Upper lobe of left lung (tissue), 6 donors: ENCODE data around the gene CAMKV. TPM values are rescaled to one million over a fixed set of nuclear protein-coding genes. Genes with fewer than 3 reads are reported as not detected.

Experiments used
- ATAC-seq, 2 donors: fragments of 200-7000 bp; cut with Tn5 transposase; one replicate each; pipeline ENCODE4 v1.9.1; 2022; ENCODE audit warnings: mild to moderate bottlenecking in 2 of 2, moderate library complexity in 2 of 2; ENCODE audit not compliant: low FRiP score in 2 of 2
- DNase-seq, 2 donors: peaks; one replicate each; pipeline ENCODE4 v3.0.0-alpha.2; 2019 to 2020
- H3K27ac ChIP-seq, 4 donors: fragments of 200-600 bp; sonication (generic); one replicate each; pipeline ENCODE4 v1.5.1; 2016 to 2019
- H3K27me3 ChIP-seq, 4 donors: fragments of 200-600 bp; sonication (generic); one replicate each; pipeline ENCODE4 v1.5.1; 2017 to 2019
- H3K36me3 ChIP-seq, 4 donors: fragments of 200-600 bp; sonication (generic); one replicate each; pipeline ENCODE4 v1.5.1; 2016 to 2019
- H3K4me1 ChIP-seq, 4 donors: fragments of 200-600 bp; sonication (generic); one replicate each; pipeline ENCODE4 v1.5.1; 2018 to 2019
- H3K4me3 ChIP-seq, 4 donors: fragments of 200-600 bp; sonication (generic); one replicate each; pipeline ENCODE4 v1.5.1; 2017 to 2019; ENCODE audit warnings: mild to moderate bottlenecking in 2 of 4, moderate library complexity in 1 of 4
- H3K9me3 ChIP-seq, 4 donors: fragments of 200-600 bp; sonication (generic); one replicate each; pipeline ENCODE4 v1.5.1; 2018 to 2019
- CTCF ChIP-seq, 6 experiments: fragments of 450-650 bp in 4 of 6; fragments of 200-600 bp in 2 of 6; sonication (generic) in 2 of 6; IDR thresholded peaks; one replicate each; pipeline ENCODE4 v1.5.1; 2016 to 2019; ENCODE audit warnings: antibody characterized with exemption in 6 of 6
- EP300 ChIP-seq, 4 donors: sonication (generic); formaldehyde crosslinking; IDR thresholded peaks; one replicate each; pipeline ENCODE4 v1.5.1; 2017; ENCODE audit warnings: antibody characterized with exemption in 4 of 4, control low read depth in 2 of 4
- POLR2A ChIP-seq, 4 donors: fragments of 450-650 bp; IDR thresholded peaks; one replicate each; pipeline ENCODE4 v1.5.1; 2016 to 2017; ENCODE audit warnings: antibody characterized with exemption in 4 of 4, mild to moderate bottlenecking in 2 of 4
- POLR2AphosphoS5 ChIP-seq, 2 donors: sonication (generic); formaldehyde crosslinking; IDR thresholded peaks; one replicate each; pipeline ENCODE4 v1.5.1; 2017; ENCODE audit warnings: antibody characterized with exemption in 2 of 2
- WGBS, 2 donors: methylation state at CpG; one replicate each; pipeline ENCODE4 v1.1.5; 2017 to 2018; 5-methylcytosine and 5-hydroxymethylcytosine counted together
- total RNA-seq, 6 donors: library from RNA; depleted of rRNA in 4 of 6; stranded (reverse); fragments of >200 nt in 4 of 6; gene quantifications; one replicate each; pipeline versions ENCODE4 v1.1.0 to v1.2.1, GENCODE V29; 2016 to 2021
- donor health status: DM: no; HTN: no; CAD: no; lungs with moderate emphysema.
- donor health status: DM: no; HTN: yes; CAD: no; lungs with severe emphysema.

CAMKV gene
- total RNA-seq, 6 donors from 2014 or later, result 0.43 TPM; not detected in 5

GRCh38 chr3:49901366-49902339 lies 31.9 kb upstream of the CAMKV start:
- DNase-seq, result no peak
- TF ChIP-seq CTCF (IDR thresholded peaks at IDR 0.05) (no peak), EP300 (IDR thresholded peaks at IDR 0.05) (no peak), POLR2A (IDR thresholded peaks at IDR 0.05) (no peak)
- no peak for ATAC-seq
- H3K9me3 ChIP-seq, result no peaks in the 10 kb centered on the region
- H3K36me3 ChIP-seq, result peaks cover 0 to 21% (median 12%) of the 10 kb centered on the region in 4 donors
- no peaks in the 10 kb centered on the region for H3K27me3 ChIP-seq
- peak overlapping the region in 2 of 4 donors; percentile 8 to 55 for H3K4me3 ChIP-seq
- H3K4me1 ChIP-seq, result peaks cover 45 to 64% (median 58%) of the 10 kb centered on the region in 4 donors
- peak overlapping the region; percentile 69 to 88 (median 78) for H3K27ac ChIP-seq
- WGBS, 2 donors, result 45 to 51% methylated on average over 9 to 11 of the region's 11 CpGs

- DNase-seq (peak; percentile 49 to 86), ATAC-seq (peak in 1 of 2 donors; percentile 88)
- WGBS, 2 donors, result 28 to 67% methylated on average over 4 to 7 of the region's 8 CpGs
- peak overlapping the region in 1 of 4 donors; percentile 55 for H3K4me3 ChIP-seq
- TF ChIP-seq POLR2AphosphoS5 (IDR thresholded peaks at IDR 0.05) (peak in 1 of 2 donors; percentile 23), POLR2A (IDR thresholded peaks at IDR 0.05) (peak in 1 of 4 donors; percentile 48), CTCF (IDR thresholded peaks at IDR 0.05) (peak in 1 of 6 experiments; percentile 14), EP300 (IDR thresholded peaks at IDR 0.05) (no peak)
- H3K9me3 ChIP-seq, result no peaks in the 10 kb centered on the region
- peaks cover 37 to 53% (median 47%) of the 10 kb centered on the region in 4 donors for H3K4me1 ChIP-seq
- peak overlapping the region; percentile 69 to 88 (median 78) for H3K27ac ChIP-seq
- no peaks in the 10 kb centered on the region for H3K27me3 ChIP-seq
- H3K36me3 ChIP-seq, result peaks cover 0 to 31% (median 21%) of the 10 kb centered on the region in 4 donors
Observed at GRCh38 chr3:49900491-49901153, 30.9 kb upstream of the CAMKV start.

- DNase-seq (no peak), ATAC-seq (no peak)
- no peaks in the 10 kb centered on the region for H3K27me3 ChIP-seq
- H3K27ac ChIP-seq, result peak overlapping the region; percentile 69 to 88 (median 78)
- peaks cover 0 to 37% (median 22%) of the 10 kb centered on the region in 4 donors for H3K36me3 ChIP-seq
- 76 to 86% methylated on average over 3 to 5 of the region's 5 CpGs for WGBS, 2 donors
- H3K4me3 ChIP-seq, result peak overlapping the region in 1 of 4 donors; percentile 9
- H3K9me3 ChIP-seq, result no peaks in the 10 kb centered on the region
- H3K4me1 ChIP-seq, result peaks cover 33 to 47% (median 44%) of the 10 kb centered on the region in 4 donors
- no peak for TF ChIP-seq POLR2A (IDR thresholded peaks at IDR 0.05)
- TF ChIP-seq CTCF (IDR thresholded peaks at IDR 0.05), result no peak
- TF ChIP-seq EP300 (IDR thresholded peaks at IDR 0.05), result no peak
- no peak for TF ChIP-seq POLR2AphosphoS5 (IDR thresholded peaks at IDR 0.05)
Observed at GRCh38 chr3:49899815-49900214, 30.1 kb upstream of the CAMKV start.

GRCh38 chr3:49898991-49899390 lies 29.3 kb upstream of the CAMKV start:
- DNase-seq (no peak), ATAC-seq (no peak)
- Histone ChIP-seq H3K27me3 (no peaks in the 10 kb centered on the region), H3K27ac (no peak overlapping the region), H3K36me3 (peaks cover 0 to 43% (median 22%) of the 10 kb centered on the region in 4 donors), H3K9me3 (no peaks in the 10 kb centered on the region), H3K4me1 (peaks cover 27 to 41% (median 39%) of the 10 kb centered on the region in 4 donors), H3K4me3 (no peak overlapping the region)
- TF ChIP-seq POLR2AphosphoS5 (IDR thresholded peaks at IDR 0.05) (no peak), EP300 (IDR thresholded peaks at IDR 0.05) (no peak), CTCF (IDR thresholded peaks at IDR 0.05) (no peak), POLR2A (IDR thresholded peaks at IDR 0.05) (no peak)
- WGBS, 2 donors, result 75 to 87% methylated on average over 4 to 6 of the region's 6 CpGs
